GM12892 (cell line): ENCODE results near the gene CRYBA2.

ENCODE experiments used
- POLR2A ChIP-seq: IDR thresholded peaks from 2 replicates; pipeline ENCODE4 v1.6.1; 2011; ENCODE audit warnings: low read depth, low read length, control low read depth
- POLR2AphosphoS5 ChIP-seq: IDR thresholded peaks from 2 replicates; pipeline ENCODE4 v1.6.1; 2011; ENCODE audit warnings: low read depth, low read length, control low read depth

- TF ChIP-seq POLR2A (no peak), POLR2AphosphoS5 (no peak)
Measured at GRCh38 chr2:218992196-218992595, 1.0 kb downstream of the CRYBA2 start.
